ENCODE data around the gene DYRK1A.

Gene DYRK1A

DNA sequence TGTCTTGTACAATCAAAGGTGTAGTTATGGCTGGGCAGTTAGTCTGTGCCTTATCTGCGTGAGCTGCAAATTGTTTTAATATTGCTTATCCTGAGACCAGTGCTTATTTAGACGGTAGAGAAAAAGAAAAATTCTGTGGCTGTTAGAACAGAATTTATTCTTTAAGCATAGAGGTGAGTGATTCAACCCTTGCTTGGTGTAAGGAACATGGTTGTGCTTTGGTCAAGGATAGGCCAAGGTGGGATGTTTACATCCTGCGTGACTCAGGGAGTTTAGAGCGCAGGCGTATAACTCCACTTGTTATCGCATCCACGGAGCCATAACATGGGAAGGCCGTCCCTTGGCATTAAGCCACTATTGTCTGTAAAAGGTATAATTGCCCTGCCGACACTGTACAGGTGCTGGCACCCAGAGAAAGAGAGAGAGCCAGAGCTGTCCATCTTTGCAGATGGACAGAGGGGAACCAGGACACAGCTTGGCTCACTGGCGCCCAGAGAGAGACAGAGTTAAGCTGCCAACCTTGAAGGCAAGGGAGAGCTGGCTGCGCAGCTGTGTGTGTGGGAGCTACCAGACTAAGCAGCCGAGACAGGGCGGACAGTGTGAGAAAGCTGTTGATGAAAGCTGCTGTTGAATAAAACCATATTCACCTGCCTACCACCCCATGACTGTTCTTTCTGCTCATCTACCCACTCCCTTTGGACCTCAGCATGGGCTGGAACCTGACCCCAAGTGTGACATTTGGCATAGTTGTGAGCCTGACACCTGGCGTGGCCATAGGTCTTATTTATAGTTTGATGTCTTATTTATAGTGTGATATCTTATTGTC is 200.4 kb downstream of the DYRK1A start:
- Histone ChIP-seq H2AFZ (ENCODE audit: low read length, unreplicated experiment) (no peak overlapping the region), H3K36me3 (ENCODE audit: insufficient read depth, low read length) (no peaks in the 10 kb centered on the region), H3K4me1 (ENCODE audit: control insufficient read depth, insufficient read depth, low read length, unreplicated experiment) (peaks cover 15% of the 10 kb centered on the region), H3K27ac (ENCODE audit: low read depth, low read length) (no peak overlapping the region), H3K27me3 (ENCODE audit: insufficient read depth, low read length) (peaks cover 22% of the 10 kb centered on the region; the same call in 1 of the 2 replicates), H3K79me2 (ENCODE audit: control insufficient read depth, insufficient read depth, low read length, unreplicated experiment) (no peaks in the 10 kb centered on the region), H3K4me3 (ENCODE audit: low read depth, low read length) (no peak overlapping the region)

GRCh38 chr21:37568415-37568814 is 201.8 kb downstream of the DYRK1A start:
- Histone ChIP-seq H3K27ac (ENCODE audit: low read depth, low read length) (no peak overlapping the region), H3K79me2 (ENCODE audit: control insufficient read depth, insufficient read depth, low read length, unreplicated experiment) (no peaks in the 10 kb centered on the region), H3K27me3 (ENCODE audit: insufficient read depth, low read length) (peaks cover 22% of the 10 kb centered on the region; the same call in 1 of the 2 replicates), H2AFZ (ENCODE audit: low read length, unreplicated experiment) (no peak overlapping the region), H3K36me3 (ENCODE audit: insufficient read depth, low read length) (no peaks in the 10 kb centered on the region), H3K4me3 (ENCODE audit: low read depth, low read length) (no peak overlapping the region), H3K4me1 (ENCODE audit: control insufficient read depth, insufficient read depth, low read length, unreplicated experiment) (peaks cover 9% of the 10 kb centered on the region)

GRCh38 chr21:37568916-37569315 is 202.3 kb downstream of the DYRK1A start:
- Histone ChIP-seq H3K4me3 (ENCODE audit: low read depth, low read length) (no peak overlapping the region), H3K79me2 (ENCODE audit: control insufficient read depth, insufficient read depth, low read length, unreplicated experiment) (no peaks in the 10 kb centered on the region), H3K36me3 (ENCODE audit: insufficient read depth, low read length) (no peaks in the 10 kb centered on the region), H3K4me1 (ENCODE audit: control insufficient read depth, insufficient read depth, low read length, unreplicated experiment) (peaks cover 9% of the 10 kb centered on the region), H3K27ac (ENCODE audit: low read depth, low read length) (no peak overlapping the region), H2AFZ (ENCODE audit: low read length, unreplicated experiment) (no peak overlapping the region), H3K27me3 (ENCODE audit: insufficient read depth, low read length) (peaks cover 22% of the 10 kb centered on the region; the same call in 1 of the 2 replicates)

DNA sequence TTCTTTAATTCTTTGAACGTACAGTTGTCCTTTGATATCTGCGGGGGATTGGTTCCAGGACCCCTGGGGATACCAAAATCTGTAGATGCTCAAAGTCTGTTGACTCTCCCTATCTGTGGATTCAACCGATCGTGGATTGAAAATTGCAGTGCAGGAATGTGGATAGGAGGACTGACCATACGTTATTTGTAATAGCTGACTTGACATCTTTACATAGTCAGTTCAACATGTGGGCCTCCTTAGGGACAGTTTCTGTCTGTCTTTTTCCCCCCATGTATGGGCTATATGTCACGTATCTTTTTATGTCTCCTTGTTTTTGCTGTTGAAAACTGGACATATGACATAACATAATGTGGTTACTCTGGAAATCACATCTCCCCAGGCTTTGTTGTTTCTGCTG is 204.9 kb downstream of the DYRK1A start:
- H3K27ac ChIP-seq (ENCODE audit: low read depth, low read length): no peak overlapping the region
- no peak overlapping the region for H2AFZ ChIP-seq (ENCODE audit: low read length, unreplicated experiment)
- H3K4me1 ChIP-seq (ENCODE audit: control insufficient read depth, insufficient read depth, low read length, unreplicated experiment): no peaks in the 10 kb centered on the region

DNA sequence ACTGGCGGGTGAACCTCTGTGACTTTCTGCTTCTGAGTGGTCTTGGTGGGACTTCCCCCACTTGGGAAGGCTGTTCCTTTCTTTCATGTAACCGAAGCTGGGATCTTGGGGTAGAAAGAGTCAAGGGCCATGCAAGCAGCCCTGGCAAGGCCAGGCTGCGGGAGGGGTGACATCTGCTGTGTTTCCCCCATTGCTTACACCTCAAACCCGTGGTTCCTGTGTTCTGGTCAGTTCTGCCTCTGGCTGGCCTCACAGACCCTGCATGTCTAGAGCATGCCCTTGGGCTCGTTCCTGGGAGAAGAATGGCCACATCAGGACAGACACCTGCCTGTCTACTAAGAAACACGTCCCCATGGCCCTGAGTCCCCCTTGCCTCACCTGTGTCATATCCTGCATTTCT is 207.7 kb downstream of the DYRK1A start:
- H3K36me3 ChIP-seq (ENCODE audit: insufficient read depth, low read length): no peaks in the 10 kb centered on the region
- no peak overlapping the region for H3K27ac ChIP-seq (ENCODE audit: low read depth, low read length)
- peaks cover 14% of the 10 kb centered on the region; the same call in 1 of the 2 replicates for H3K27me3 ChIP-seq (ENCODE audit: insufficient read depth, low read length)
- H3K4me3 ChIP-seq (ENCODE audit: low read depth, low read length): no peak overlapping the region
- no peak overlapping the region for H2AFZ ChIP-seq (ENCODE audit: low read length, unreplicated experiment)
- no peaks in the 10 kb centered on the region for H3K4me1 ChIP-seq (ENCODE audit: control insufficient read depth, insufficient read depth, low read length, unreplicated experiment)
- H3K79me2 ChIP-seq (ENCODE audit: control insufficient read depth, insufficient read depth, low read length, unreplicated experiment): no peaks in the 10 kb centered on the region

More for the DNA sequence above, 204.9 kb downstream of the DYRK1A start:
- Histone ChIP-seq H3K36me3 (ENCODE audit: insufficient read depth, low read length) (no peaks in the 10 kb centered on the region), H3K79me2 (ENCODE audit: control insufficient read depth, insufficient read depth, low read length, unreplicated experiment) (no peaks in the 10 kb centered on the region), H3K4me3 (ENCODE audit: low read depth, low read length) (no peak overlapping the region), H3K27me3 (ENCODE audit: insufficient read depth, low read length) (peaks cover 22% of the 10 kb centered on the region; the same call in 1 of the 2 replicates)

DNA sequence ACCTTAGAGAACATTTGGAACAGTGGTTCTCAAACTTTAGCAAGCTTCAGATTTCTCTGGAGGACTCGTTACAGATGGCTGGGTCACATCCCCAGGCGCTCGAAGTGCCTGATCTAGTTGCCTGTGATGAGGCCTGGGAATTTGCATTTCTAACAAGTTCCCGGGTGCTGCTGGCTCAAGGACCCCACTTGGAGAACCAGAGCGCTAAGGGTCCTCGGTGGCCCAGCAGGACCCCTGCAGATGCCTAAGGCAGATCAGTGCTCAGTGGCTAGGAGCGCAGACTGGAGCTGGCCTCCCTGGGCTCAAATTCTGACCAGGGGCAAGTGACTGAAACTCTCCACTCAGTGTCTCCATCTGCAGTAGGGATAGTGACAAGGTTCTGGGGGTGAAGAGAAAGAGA is 208.2 kb downstream of the DYRK1A start:
- H3K4me1 ChIP-seq (ENCODE audit: control insufficient read depth, insufficient read depth, low read length, unreplicated experiment): no peaks in the 10 kb centered on the region
- no peak overlapping the region for H3K27ac ChIP-seq (ENCODE audit: low read depth, low read length)
- H3K79me2 ChIP-seq (ENCODE audit: control insufficient read depth, insufficient read depth, low read length, unreplicated experiment): no peaks in the 10 kb centered on the region
- peaks cover 14% of the 10 kb centered on the region; the same call in 1 of the 2 replicates for H3K27me3 ChIP-seq (ENCODE audit: insufficient read depth, low read length)
- no peak overlapping the region for H3K4me3 ChIP-seq (ENCODE audit: low read depth, low read length)
- H2AFZ ChIP-seq (ENCODE audit: low read length, unreplicated experiment): no peak overlapping the region
- H3K36me3 ChIP-seq (ENCODE audit: insufficient read depth, low read length): no peaks in the 10 kb centered on the region

DNA sequence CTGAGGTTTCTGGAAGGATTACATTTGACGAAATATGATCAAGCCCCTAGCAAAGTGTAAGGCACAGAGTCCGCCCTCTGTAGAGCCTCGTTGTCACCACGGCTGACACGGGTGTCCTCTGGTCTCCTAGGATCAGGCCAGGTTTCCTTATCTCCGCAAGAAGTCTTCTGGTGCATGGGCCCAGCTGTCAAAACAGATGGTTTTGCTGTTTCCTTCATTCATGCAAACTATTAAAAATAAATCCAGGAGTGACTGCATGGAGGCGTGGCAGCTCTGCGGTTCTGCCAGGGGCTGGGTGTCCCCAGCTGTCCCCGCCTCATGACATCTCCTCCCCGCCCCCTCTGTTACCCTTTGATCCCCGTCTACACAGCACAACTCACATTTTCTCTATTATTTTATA is 209.0 kb downstream of the DYRK1A start:
- H2AFZ ChIP-seq (ENCODE audit: low read length, unreplicated experiment): no peak overlapping the region

More for the DNA sequence above, 209.0 kb downstream of the DYRK1A start:
- Histone ChIP-seq H3K27ac (ENCODE audit: low read depth, low read length) (no peak overlapping the region), H3K27me3 (ENCODE audit: insufficient read depth, low read length) (0 out of 2 replicates have a peak, but pooled peaks cover 8% of the 10 kb centered on the region), H3K4me3 (ENCODE audit: low read depth, low read length) (no peak overlapping the region), H3K36me3 (ENCODE audit: insufficient read depth, low read length) (no peaks in the 10 kb centered on the region), H3K4me1 (ENCODE audit: control insufficient read depth, insufficient read depth, low read length, unreplicated experiment) (no peaks in the 10 kb centered on the region), H3K79me2 (ENCODE audit: control insufficient read depth, insufficient read depth, low read length, unreplicated experiment) (no peaks in the 10 kb centered on the region)
